CD8-positive, alpha-beta memory T cell (primary cell): ENCODE measurements around the gene ALDH1A3. TPM values are rescaled to one million over a fixed set of nuclear protein-coding genes. Genes with fewer than 3 reads are reported as not detected.
A peak's percentile ranks its signal among the peaks of the same experiment; 100 is the strongest.

Experiments
- CTCF ChIA-PET: fragments of 350-600 bp; sonication (Branson Sonifier 250); formaldehyde crosslinking; loops from one replicate; lab custom pipeline; 2021; ENCODE audit warnings: antibody characterized with exemption; lab: Charles Lee
- POLR2A ChIA-PET: fragments of 350-600 bp; sonication (Branson Sonifier 250); formaldehyde crosslinking; loops from one replicate; lab custom pipeline; 2021; ENCODE audit warnings: antibody characterized with exemption; lab: Charles Lee
- DNase-seq, 5 donors: peaks; one replicate each; pipeline versions ENCODE4 v3.0.0 to v3.0.0-alpha.2; 2020 to 2022; ENCODE audit warnings: mixed read lengths in 1 of 5
- H3K27ac ChIP-seq: one replicate; pipeline ENCODE4 v1.7.0; 2013; ENCODE audit warnings: low read depth, mild to moderate bottlenecking, low read length, moderate library complexity
- H3K27me3 ChIP-seq: 2 replicates; pipeline ENCODE4 v1.7.0; 2013; ENCODE audit warnings: low read length, mild to moderate bottlenecking; ENCODE audit not compliant: insufficient read depth, poor library complexity, severe bottlenecking
- H3K36me3 ChIP-seq: 2 replicates; pipeline ENCODE4 v1.7.0; 2013; ENCODE audit warnings: mild to moderate bottlenecking, low read length, moderate library complexity; ENCODE audit not compliant: insufficient read depth
- H3K4me1 ChIP-seq: 2 replicates; pipeline ENCODE4 v1.7.0; 2013; ENCODE audit warnings: mild to moderate bottlenecking, low read length, moderate library complexity; ENCODE audit not compliant: insufficient read depth
- H3K4me3 ChIP-seq: 2 replicates; pipeline ENCODE4 v1.7.0; 2013; ENCODE audit warnings: mild to moderate bottlenecking, low read length
- H3K9me3 ChIP-seq: 2 replicates; pipeline ENCODE4 v1.7.0; 2013; ENCODE audit warnings: mild to moderate bottlenecking, low read length
- H3K27ac Mint-ChIP-seq, 8 donors: one replicate each; pipeline ENCODE4 v1.8.0; 2020 to 2021; ENCODE audit warnings: mixed read lengths in 8 of 8, mild to moderate bottlenecking in 6 of 8, inconsistent platforms in 3 of 8, moderate library complexity in 3 of 8
- H3K27me3 Mint-ChIP-seq, 2 donors: one replicate each; pipeline ENCODE4 v1.8.0; 2020 to 2021; ENCODE audit warnings: mixed read lengths in 2 of 2, mild to moderate bottlenecking in 1 of 2, moderate library complexity in 1 of 2
- H3K36me3 Mint-ChIP-seq, 3 donors: one replicate each; pipeline ENCODE4 v1.8.0; 2020 to 2021; ENCODE audit warnings: mixed read lengths in 3 of 3, inconsistent platforms in 1 of 3, mild to moderate bottlenecking in 1 of 3
- H3K4me1 Mint-ChIP-seq, 3 donors: one replicate each; pipeline ENCODE4 v1.8.0; 2020 to 2021; ENCODE audit warnings: mixed read lengths in 3 of 3, inconsistent platforms in 1 of 3, mild to moderate bottlenecking in 1 of 3
- H3K4me3 Mint-ChIP-seq, 7 donors: one replicate each; pipeline ENCODE4 v1.8.0; 2020 to 2021; ENCODE audit warnings: mixed read lengths in 7 of 7, mild to moderate bottlenecking in 6 of 7, moderate library complexity in 4 of 7, inconsistent platforms in 2 of 7
- H3K9me3 Mint-ChIP-seq, 5 donors: one replicate each; pipeline ENCODE4 v1.8.0; 2020 to 2022; ENCODE audit warnings: mixed read lengths in 5 of 5, mild to moderate bottlenecking in 3 of 5, moderate library complexity in 2 of 5, inconsistent platforms in 1 of 5
- polyA plus RNA-seq: library from polyadenylated mRNA; unstranded; fragments of 300-500 nt; fragmentation: Illumina TruSeq; gene quantifications from one replicate; pipeline ENCODE4 v1.2.3, GENCODE V29; 2021
- total RNA-seq, 2 experiments: library from RNA; stranded (reverse); gene quantifications; one replicate each; pipeline ENCODE4 v1.2.3, GENCODE V29; 2021

Gene ALDH1A3
- total and polyA plus RNA-seq, 3 experiments from 2014 or later = not detected

DNA sequence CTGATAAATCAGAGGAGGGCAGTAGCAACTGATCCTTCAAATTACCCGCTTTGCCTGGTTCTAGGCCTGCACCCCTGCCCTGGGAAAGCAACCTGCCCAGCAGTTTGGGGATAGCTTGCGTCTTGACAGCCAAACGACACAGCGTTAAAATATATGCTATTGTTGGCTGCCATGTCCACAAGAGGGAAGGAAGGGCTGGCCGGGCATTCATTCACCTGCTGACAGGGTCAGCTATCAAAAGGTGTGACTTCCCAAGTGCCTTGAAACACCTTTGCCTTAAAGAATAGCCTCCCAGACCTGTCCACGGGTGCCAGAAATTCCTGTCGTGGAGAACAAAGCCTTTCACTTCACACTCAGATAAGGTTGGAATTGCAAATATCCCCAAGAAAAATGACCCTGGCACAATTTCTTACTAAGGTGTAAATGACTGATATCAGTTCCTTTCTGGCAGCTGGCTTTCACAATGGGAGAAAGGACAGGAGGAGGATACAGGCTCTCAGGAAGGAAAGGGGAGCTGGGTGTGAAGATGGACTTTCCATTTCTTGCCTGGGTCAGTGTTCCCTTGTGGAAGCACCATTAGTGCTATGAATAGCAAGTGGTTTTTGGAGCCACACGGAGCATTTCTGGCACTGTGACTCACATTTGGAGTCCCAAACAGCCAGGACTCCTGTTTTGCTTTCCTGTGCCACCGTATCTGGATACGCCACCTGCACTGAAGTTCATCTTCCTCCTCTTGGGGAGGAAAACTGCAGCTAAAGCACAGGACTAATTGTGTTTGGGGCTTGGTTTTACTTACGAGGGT lies 19.2 kb downstream of the ALDH1A3 start:
- Mint-ChIP-seq H3K27me3 (peaks cover 3 to 35% of the 10 kb centered on the region in 2 donors), H3K4me3 (no peak overlapping the region), H3K27ac (no peak overlapping the region), H3K36me3 (no peaks in the 10 kb centered on the region), H3K9me3 (no peaks in the 10 kb centered on the region), H3K4me1 (no peaks in the 10 kb centered on the region)
- no peak overlapping the region for H3K4me3 ChIP-seq
- no peaks in the 10 kb centered on the region for H3K36me3 ChIP-seq
- no peak overlapping the region for H3K27ac ChIP-seq
- POLR2A ChIA-PET = no interaction called here
- H3K27me3 ChIP-seq = no peaks in the 10 kb centered on the region
- CTCF ChIA-PET = interaction anchor here (1.3 kb wide), 1 partner anchor 26 kb away, joined by 4 read pairs; no protein-coding TSS in a partner anchor
- no peak for DNase-seq
- H3K9me3 ChIP-seq = no peaks in the 10 kb centered on the region
- H3K4me1 ChIP-seq = no peaks in the 10 kb centered on the region

DNA sequence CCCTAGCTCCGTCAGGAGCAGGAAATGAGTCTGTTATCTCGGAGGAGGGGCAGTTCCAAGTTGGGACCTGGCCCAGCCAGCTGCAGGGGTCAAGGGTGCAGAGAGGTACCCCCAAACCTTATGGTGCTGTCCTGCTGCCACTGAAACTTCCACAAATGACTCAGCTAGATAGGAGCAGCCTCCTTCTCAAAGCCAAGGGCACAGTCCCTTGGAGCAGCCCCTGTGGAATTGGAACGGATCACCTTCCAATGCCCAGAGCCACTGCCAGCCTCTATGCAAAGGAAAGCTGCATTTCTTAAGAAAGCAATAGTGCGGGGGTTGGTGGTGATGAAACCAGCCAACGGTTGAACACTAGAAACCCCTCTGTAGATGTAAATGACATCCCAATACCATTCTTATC lies 20.0 kb downstream of the ALDH1A3 start:
- no peak overlapping the region for H3K4me3 ChIP-seq
- H3K27ac ChIP-seq = no peak overlapping the region
- Mint-ChIP-seq H3K36me3 (no peaks in the 10 kb centered on the region), H3K9me3 (no peaks in the 10 kb centered on the region), H3K27ac (no peak overlapping the region), H3K27me3 (peaks cover 1 to 29% of the 10 kb centered on the region in 2 donors), H3K4me3 (no peak overlapping the region), H3K4me1 (no peaks in the 10 kb centered on the region)
- no peaks in the 10 kb centered on the region for H3K9me3 ChIP-seq
- ChIA-PET POLR2A (no interaction called here), CTCF (no interaction called here)
- DNase-seq = no peak
- H3K36me3 ChIP-seq = no peaks in the 10 kb centered on the region
- no peaks in the 10 kb centered on the region for H3K4me1 ChIP-seq
- H3K27me3 ChIP-seq = no peaks in the 10 kb centered on the region

DNA sequence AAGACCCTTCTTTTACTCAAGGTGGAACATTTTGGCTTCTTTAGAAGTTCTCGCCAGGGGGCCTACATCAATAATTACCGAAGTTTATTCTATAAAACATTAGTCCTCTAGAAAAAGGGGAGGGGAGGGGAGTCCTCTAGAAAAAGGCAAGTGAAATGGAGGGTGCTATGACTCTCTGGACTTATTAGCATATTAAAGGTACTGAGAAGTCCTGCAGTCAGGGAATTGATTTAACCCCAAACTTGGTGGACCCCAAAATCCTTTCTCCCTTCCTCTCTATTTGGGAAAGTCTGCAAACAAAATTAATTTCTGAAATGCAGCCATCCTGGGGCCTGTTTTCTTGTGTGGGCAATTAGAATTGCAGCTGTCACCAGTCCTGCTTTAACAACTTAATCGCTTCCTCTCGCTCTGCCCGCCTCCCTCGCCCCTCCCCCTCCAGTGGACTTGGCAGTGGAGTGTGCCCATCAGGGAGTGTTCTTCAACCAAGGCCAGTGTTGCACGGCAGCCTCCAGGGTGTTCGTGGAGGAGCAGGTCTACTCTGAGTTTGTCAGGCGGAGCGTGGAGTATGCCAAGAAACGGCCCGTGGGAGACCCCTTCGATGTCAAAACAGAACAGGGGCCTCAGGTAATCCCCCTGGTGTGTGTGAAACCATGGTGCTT lies 20.6 kb downstream of the ALDH1A3 start:
- Histone ChIP-seq H3K27ac (no peak overlapping the region), H3K9me3 (no peaks in the 10 kb centered on the region), H3K4me1 (no peaks in the 10 kb centered on the region), H3K36me3 (no peaks in the 10 kb centered on the region), H3K27me3 (no peaks in the 10 kb centered on the region), H3K4me3 (no peak overlapping the region)
- no peaks in the 10 kb centered on the region for H3K9me3 Mint-ChIP-seq
- peaks cover 1 to 26% of the 10 kb centered on the region in 2 donors for H3K27me3 Mint-ChIP-seq
- H3K27ac Mint-ChIP-seq = no peak overlapping the region
- no peaks in the 10 kb centered on the region for H3K4me1 Mint-ChIP-seq
- POLR2A ChIA-PET = no interaction called here
- CTCF ChIA-PET = no interaction called here
- DNase-seq = no peak
- H3K4me3 Mint-ChIP-seq = no peak overlapping the region
- no peaks in the 10 kb centered on the region for H3K36me3 Mint-ChIP-seq

DNA sequence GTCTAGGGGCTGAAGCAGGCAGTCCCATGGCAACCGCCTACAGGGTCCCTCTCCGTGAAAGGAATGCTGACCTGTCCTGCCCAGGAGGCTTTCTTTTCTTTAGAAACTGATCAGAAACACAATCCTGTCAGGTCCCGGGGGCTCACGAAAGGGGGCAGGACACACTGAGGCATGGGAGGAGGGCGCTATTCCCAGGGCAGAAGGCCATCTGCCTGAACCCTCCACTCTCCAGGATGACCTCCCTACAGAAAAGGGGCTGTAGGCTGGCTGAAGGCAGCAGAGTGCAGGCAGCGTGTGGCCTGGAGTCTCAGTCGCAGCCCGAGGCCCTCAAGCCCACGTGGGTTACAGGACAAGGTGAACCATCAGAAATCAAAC lies 21.2 kb downstream of the ALDH1A3 start:
- H3K9me3 ChIP-seq = no peaks in the 10 kb centered on the region
- H3K27ac ChIP-seq = no peak overlapping the region
- CTCF ChIA-PET = no interaction called here
- no peaks in the 10 kb centered on the region for H3K36me3 Mint-ChIP-seq
- no peak overlapping the region for H3K4me3 ChIP-seq
- H3K4me1 Mint-ChIP-seq = no peaks in the 10 kb centered on the region
- H3K27me3 ChIP-seq = no peaks in the 10 kb centered on the region
- H3K4me1 ChIP-seq = no peaks in the 10 kb centered on the region
- H3K27ac Mint-ChIP-seq = peak overlapping the region in 1 of 8 donors; percentile 48
- H3K27me3 Mint-ChIP-seq = peaks cover 1 to 31% of the 10 kb centered on the region in 2 donors
- H3K36me3 ChIP-seq = no peaks in the 10 kb centered on the region
- H3K9me3 Mint-ChIP-seq = no peaks in the 10 kb centered on the region
- no peak for DNase-seq
- POLR2A ChIA-PET = no interaction called here
- H3K4me3 Mint-ChIP-seq = no peak overlapping the region

DNA sequence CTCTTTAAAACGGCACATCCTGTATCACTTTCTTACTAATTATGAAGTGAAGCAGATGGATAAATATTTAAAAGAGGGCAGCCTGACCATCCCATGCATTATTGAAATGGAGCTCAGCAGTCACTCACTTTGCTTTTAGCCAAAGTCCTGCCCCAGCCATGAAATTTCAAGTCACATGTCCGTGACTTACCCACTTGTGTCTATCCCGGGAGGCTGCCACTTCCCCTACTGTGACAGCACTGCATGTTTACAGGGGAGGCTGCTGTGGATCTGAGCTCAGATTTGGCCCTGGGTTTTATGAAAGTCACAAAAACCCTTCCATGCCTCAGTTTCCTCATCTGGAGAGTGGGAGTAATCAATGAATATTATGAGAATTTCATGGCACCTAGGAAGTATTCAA lies 21.7 kb downstream of the ALDH1A3 start:
- Histone ChIP-seq H3K27me3 (no peaks in the 10 kb centered on the region), H3K36me3 (no peaks in the 10 kb centered on the region), H3K9me3 (no peaks in the 10 kb centered on the region), H3K27ac (no peak overlapping the region), H3K4me1 (no peaks in the 10 kb centered on the region), H3K4me3 (no peak overlapping the region)
- ChIA-PET POLR2A (no interaction called here), CTCF (no interaction called here)
- no peaks in the 10 kb centered on the region for H3K4me1 Mint-ChIP-seq
- no peak for DNase-seq
- H3K36me3 Mint-ChIP-seq = no peaks in the 10 kb centered on the region
- H3K4me3 Mint-ChIP-seq = no peak overlapping the region
- no peaks in the 10 kb centered on the region for H3K9me3 Mint-ChIP-seq
- peaks cover 1 to 26% of the 10 kb centered on the region in 2 donors for H3K27me3 Mint-ChIP-seq
- no peak overlapping the region for H3K27ac Mint-ChIP-seq

DNA sequence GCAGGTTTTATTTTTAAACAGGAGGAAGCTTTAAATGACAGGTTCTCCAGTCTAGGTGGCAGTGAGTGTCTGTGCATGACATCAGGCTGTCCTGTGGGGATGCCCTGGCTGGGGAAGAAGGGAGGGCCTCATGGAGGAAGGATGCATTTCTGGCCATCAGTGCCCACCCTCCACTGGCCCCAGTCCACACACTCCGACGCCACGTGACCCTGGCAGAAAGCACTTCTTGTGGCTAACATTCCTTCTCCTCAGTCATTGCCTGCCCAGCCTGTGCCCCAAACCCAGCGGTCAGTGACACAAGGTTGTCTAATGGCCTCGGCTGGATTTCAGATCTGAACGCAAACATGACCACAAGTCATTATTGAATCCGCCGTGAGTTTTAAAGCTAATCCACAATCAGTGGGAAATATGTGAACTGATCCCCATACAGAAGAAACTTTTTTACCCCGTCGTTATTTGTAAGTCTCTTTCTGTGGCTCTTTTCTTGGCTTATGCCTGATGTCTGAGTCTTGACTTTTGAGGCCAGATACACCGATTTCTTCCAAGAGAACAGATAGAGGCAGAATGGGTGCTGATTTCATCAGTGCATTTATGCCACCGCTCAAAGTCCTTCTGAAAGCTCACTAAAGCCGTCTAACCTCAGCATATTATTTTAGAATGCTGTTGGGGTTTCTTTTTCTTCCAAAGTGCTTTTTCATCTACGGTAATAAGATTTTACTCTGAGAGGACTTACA lies 22.2 kb downstream of the ALDH1A3 start:
- Histone ChIP-seq H3K4me3 (no peak overlapping the region), H3K36me3 (no peaks in the 10 kb centered on the region), H3K4me1 (no peaks in the 10 kb centered on the region), H3K27ac (no peak overlapping the region), H3K27me3 (no peaks in the 10 kb centered on the region), H3K9me3 (no peaks in the 10 kb centered on the region)
- H3K4me1 Mint-ChIP-seq = no peaks in the 10 kb centered on the region
- no peak overlapping the region for H3K4me3 Mint-ChIP-seq
- DNase-seq = no peak
- no peaks in the 10 kb centered on the region for H3K9me3 Mint-ChIP-seq
- H3K27ac Mint-ChIP-seq = peak overlapping the region in 1 of 8 donors; percentile 34
- CTCF ChIA-PET = no interaction called here
- peaks cover 1 to 25% of the 10 kb centered on the region in 2 donors for H3K27me3 Mint-ChIP-seq
- POLR2A ChIA-PET = no interaction called here
- H3K36me3 Mint-ChIP-seq = no peaks in the 10 kb centered on the region

DNA sequence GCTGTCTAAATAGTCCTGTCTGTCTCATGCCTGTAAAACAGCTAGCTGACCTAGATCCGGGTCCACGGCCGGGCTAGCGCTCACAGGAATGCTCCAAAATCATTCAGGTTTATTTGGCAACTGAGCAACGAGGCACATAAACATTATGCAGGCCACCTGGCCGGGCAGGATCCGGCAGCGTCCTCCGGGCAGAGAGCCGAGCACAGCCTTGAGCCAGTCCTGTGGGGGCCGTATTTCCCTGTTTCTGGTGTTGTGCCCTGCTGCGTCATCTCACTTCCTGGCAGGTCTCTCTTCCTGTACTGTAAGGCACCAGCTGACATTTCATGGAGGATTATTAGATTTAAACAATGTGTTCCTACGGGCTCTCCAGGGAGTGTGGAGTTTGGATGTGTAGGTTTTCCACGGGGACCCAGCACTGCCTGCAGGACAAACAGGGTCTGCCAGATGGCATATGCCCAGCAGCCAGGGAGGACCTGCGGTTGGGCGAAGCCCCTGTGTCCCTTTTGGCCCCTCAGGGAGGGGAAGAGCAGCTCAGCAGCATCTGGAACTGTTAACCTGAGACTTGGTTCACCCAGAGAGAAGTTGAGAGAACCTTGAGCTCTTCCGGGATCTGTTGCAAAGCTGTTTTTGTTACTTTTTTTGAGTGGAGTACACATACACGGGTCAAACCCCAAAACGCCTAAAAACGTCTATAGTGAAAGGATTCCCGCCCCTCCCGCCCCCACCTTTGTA lies 23.0 kb downstream of the ALDH1A3 start:
- Histone ChIP-seq H3K36me3 (no peaks in the 10 kb centered on the region), H3K27me3 (no peaks in the 10 kb centered on the region), H3K9me3 (no peaks in the 10 kb centered on the region), H3K27ac (no peak overlapping the region), H3K4me3 (no peak overlapping the region), H3K4me1 (no peaks in the 10 kb centered on the region)
- Mint-ChIP-seq H3K36me3 (no peaks in the 10 kb centered on the region), H3K27me3 (peaks cover 1 to 22% of the 10 kb centered on the region in 2 donors), H3K4me3 (no peak overlapping the region), H3K27ac (no peak overlapping the region), H3K9me3 (no peaks in the 10 kb centered on the region), H3K4me1 (no peaks in the 10 kb centered on the region)
- ChIA-PET CTCF (no interaction called here), POLR2A (no interaction called here)
- DNase-seq = no peak
